IPS-18c (cell line): Measurements from ENCODE around the gene REN.

Experiments
- H3K4me3 ChIP-seq: 2 replicates; pipeline ENCODE4 v1.7.0; 2013; ENCODE audit warnings: low read depth, mild to moderate bottlenecking, low read length, moderate library complexity; ENCODE audit not compliant: insufficient read depth
- H3K9me3 ChIP-seq: one replicate; pipeline ENCODE4 v1.6.1; 2013; ENCODE audit warnings: mild to moderate bottlenecking, low read length, moderate library complexity; ENCODE audit not compliant: control insufficient read depth, insufficient read depth

REN gene

DNA sequence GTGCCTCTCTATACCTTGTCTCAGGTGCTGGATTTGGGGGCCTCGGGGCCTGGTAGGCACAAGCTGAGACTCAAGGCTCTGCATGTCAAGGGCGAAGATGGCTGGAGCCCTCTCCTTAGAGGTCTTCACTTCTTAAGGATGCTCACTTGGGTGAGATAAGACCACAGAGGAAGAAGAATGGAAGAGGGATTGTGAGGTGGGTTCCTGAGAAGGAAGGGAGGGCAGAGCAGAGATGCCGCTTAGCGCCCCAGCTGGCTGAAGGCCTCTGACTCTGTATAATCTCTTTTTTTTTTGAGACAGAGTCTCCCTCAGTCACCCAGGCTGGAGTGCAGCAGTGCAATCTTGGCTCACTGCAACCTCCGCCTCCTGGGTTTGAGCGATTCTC, 61.0 kb downstream of the REN start:
- Histone ChIP-seq H3K4me3 (no peak overlapping the region), H3K9me3 (no peaks in the 10 kb centered on the region)
